OCI-LY3 (cell line): Measurements from ENCODE around the gene SLC9C2.

ENCODE experiments used
- CTCF ChIP-seq: fragments of 200-600, 300-600 bp; sonication (generic); IDR thresholded peaks from 2 replicates; pipeline ENCODE4 v1.5.1; 2014; ENCODE audit warnings: antibody characterized with exemption, low read length, low read depth
- EZH2phosphoT487 ChIP-seq: fragments of 200-600 bp; shearing (Covaris generic); IDR thresholded peaks from 2 replicates; pipeline ENCODE4 v1.6.1; 2018; ENCODE audit warnings: antibody characterized with exemption, mixed run types, low read depth

- TF ChIP-seq CTCF, result no peak
- no peak for TF ChIP-seq EZH2phosphoT487
Measured at GRCh38 chr1:173573596-173573995, 29.3 kb downstream of the SLC9C2 start.
